Measurements from ENCODE around the gene TMED7.

DNA sequence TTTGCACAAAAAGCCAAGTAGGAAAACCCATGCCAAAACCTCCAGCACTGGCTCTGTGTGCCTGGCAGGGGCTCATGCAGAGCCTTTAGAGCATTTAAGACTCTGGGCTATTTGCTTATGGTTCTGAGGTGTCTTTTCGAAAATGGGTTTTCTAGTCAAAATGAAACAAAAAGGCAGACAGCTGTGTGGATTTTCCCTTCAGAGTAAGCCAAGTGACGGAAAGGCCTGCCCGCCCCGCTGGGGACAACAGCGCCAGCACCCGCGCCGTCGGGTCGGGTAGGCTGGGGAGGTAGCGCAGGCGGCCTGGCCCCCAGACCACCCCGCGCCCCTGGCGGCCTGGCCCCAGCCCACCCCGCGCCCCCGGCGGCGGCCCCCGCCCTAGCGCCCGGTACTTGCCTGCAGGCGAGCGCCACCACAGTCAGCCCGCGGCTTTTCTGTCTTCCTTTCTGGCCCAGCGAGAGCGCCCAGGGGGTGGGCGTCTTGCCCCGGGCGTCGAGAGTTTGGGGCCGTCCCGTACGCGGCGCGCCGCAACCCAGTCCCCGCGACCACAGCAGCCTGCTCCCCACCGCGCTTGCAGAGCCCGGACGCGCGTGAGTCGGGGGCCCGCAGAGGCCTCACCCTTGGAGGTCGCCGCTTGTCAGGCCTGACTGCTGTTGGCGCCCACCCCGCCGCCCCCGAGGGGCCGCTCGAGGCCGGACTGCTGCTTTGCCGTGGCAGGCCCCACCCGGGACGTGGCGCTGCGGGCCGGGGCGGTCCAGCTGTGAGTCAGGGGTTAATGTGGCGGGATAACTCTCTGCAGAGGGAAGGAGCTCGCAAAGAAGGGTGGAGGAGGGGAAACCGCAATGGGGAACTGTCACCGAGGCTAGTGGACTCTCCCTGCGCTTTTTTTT, 23.9 kb downstream of the TMED7 start, which contains the start of gene TICAM2:
- TF ChIP-seq POLR2AphosphoS5 (IDR thresholded peaks at IDR 0.05; ENCODE audit: low read depth, low read length) (peak; percentile 57; the same call in 1 of the 2 replicates), POLR2A (IDR thresholded peaks at IDR 0.05; ENCODE audit: low read depth, low read length) (peak; percentile 73; the same call in 1 of the 2 replicates), TAF1 (IDR thresholded peaks at IDR 0.05; ENCODE audit: borderline replicate concordance, low read depth, low read length) (peak; percentile 56; the same call in 1 of the 2 replicates)
